ENCODE results near the gene NPPA. TPM values are rescaled to one million over a fixed set of nuclear protein-coding genes. Genes with fewer than 3 reads are reported as not detected.

Gene NPPA
- total RNA-seq, 1 donor from 2014 or later: not detected

- peaks cover 2% of the 10 kb centered on the region for H3K9me3 Mint-ChIP-seq (ENCODE audit: low read depth)
- TF ChIP-seq CTCF (IDR thresholded peaks at IDR 0.05): no peak
- H3K4me1 Mint-ChIP-seq (ENCODE audit: low read depth): no peaks in the 10 kb centered on the region
- H3K36me3 Mint-ChIP-seq (ENCODE audit: low read depth): no peaks in the 10 kb centered on the region
- H3K27me3 Mint-ChIP-seq (ENCODE audit: low read depth): peaks cover 40% of the 10 kb centered on the region
- no peak overlapping the region for H3K27ac Mint-ChIP-seq (ENCODE audit: unreplicated experiment)
- H3K4me3 Mint-ChIP-seq (ENCODE audit: unreplicated experiment): no peak overlapping the region
- DNase-seq (ENCODE audit: low spot score): no peak
Observed at GRCh38 chr1:11858158-11858557, 10.6 kb upstream of the NPPA start.

GRCh38 chr1:11857164-11857851 lies 9.7 kb upstream of the NPPA start:
- no peak for DNase-seq (ENCODE audit: low spot score)
- TF ChIP-seq CTCF (IDR thresholded peaks at IDR 0.05): no peak
- H3K36me3 Mint-ChIP-seq (ENCODE audit: low read depth): no peaks in the 10 kb centered on the region
- H3K9me3 Mint-ChIP-seq (ENCODE audit: low read depth): peaks cover 2% of the 10 kb centered on the region
- peaks cover 40% of the 10 kb centered on the region for H3K27me3 Mint-ChIP-seq (ENCODE audit: low read depth)
- H3K4me1 Mint-ChIP-seq (ENCODE audit: low read depth): no peaks in the 10 kb centered on the region
- no peak overlapping the region for H3K4me3 Mint-ChIP-seq (ENCODE audit: unreplicated experiment)
- H3K27ac Mint-ChIP-seq (ENCODE audit: unreplicated experiment): no peak overlapping the region

DNA sequence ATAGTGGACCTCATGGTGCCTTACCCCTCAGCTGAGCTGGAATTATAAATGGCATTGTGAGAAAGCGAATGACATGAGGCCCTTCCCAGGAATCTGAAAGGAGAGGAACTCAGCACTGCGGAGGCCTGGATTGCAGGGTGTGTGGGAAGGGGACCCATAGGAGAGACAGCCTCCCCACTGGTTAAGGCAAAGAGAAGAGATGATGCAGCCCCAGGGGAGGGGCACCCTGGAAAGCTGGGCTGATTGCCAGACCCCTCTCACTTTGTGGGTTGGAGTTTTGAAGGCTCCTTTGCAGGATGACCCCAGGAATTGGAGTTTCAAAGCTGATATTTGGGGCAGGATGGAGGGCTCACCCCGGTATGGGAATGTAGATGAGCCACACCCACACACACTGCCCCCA lies 9.1 kb upstream of the NPPA start:
- Mint-ChIP-seq H3K27ac (ENCODE audit: unreplicated experiment) (no peak overlapping the region), H3K4me3 (ENCODE audit: unreplicated experiment) (no peak overlapping the region), H3K36me3 (ENCODE audit: low read depth) (no peaks in the 10 kb centered on the region), H3K27me3 (ENCODE audit: low read depth) (peaks cover 37% of the 10 kb centered on the region), H3K9me3 (ENCODE audit: low read depth) (peaks cover 2% of the 10 kb centered on the region), H3K4me1 (ENCODE audit: low read depth) (no peaks in the 10 kb centered on the region)
- no peak for DNase-seq (ENCODE audit: low spot score)
- TF ChIP-seq CTCF (IDR thresholded peaks at IDR 0.05): no peak

GRCh38 chr1:11855430-11855829 lies 7.8 kb upstream of the NPPA start:
- no peak overlapping the region for H3K27ac Mint-ChIP-seq (ENCODE audit: unreplicated experiment)
- DNase-seq (ENCODE audit: low spot score): no peak
- H3K9me3 Mint-ChIP-seq (ENCODE audit: low read depth): no peaks in the 10 kb centered on the region

DNA sequence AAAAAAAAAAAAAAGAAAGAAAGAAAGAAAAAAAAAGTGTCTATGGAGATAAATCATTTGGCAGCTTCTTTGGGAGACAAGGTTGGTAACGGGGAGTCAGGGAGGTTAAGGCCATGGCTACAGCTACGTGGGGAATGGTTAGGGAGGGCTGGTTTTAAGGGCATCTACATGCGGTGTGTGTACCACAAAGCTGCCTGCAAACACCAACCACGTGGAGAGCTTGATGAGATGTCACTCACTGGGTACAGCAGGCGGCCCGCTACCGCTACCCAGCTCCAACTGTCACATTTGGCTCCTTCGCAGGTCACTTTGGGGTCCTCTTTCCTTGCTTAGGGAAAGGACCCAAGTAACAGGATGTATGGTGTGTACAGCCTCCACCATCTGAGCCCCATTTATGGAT lies 6.9 kb upstream of the NPPA start:
- no peaks in the 10 kb centered on the region for H3K9me3 Mint-ChIP-seq (ENCODE audit: low read depth)
- peaks cover 22% of the 10 kb centered on the region for H3K27me3 Mint-ChIP-seq (ENCODE audit: low read depth)
- TF ChIP-seq CTCF (IDR thresholded peaks at IDR 0.05): no peak
- DNase-seq (ENCODE audit: low spot score): no peak
- no peaks in the 10 kb centered on the region for H3K36me3 Mint-ChIP-seq (ENCODE audit: low read depth)
- no peaks in the 10 kb centered on the region for H3K4me1 Mint-ChIP-seq (ENCODE audit: low read depth)
- no peak overlapping the region for H3K4me3 Mint-ChIP-seq (ENCODE audit: unreplicated experiment)
- H3K27ac Mint-ChIP-seq (ENCODE audit: unreplicated experiment): no peak overlapping the region

More at GRCh38 chr1:11855430-11855829, 7.8 kb upstream of the NPPA start:
- Mint-ChIP-seq H3K4me3 (ENCODE audit: unreplicated experiment) (no peak overlapping the region), H3K4me1 (ENCODE audit: low read depth) (no peaks in the 10 kb centered on the region), H3K36me3 (ENCODE audit: low read depth) (no peaks in the 10 kb centered on the region), H3K27me3 (ENCODE audit: low read depth) (peaks cover 28% of the 10 kb centered on the region)
- TF ChIP-seq CTCF (IDR thresholded peaks at IDR 0.05): no peak
